Testis (tissue), 2 donors: Measurements from ENCODE around the gene ARHGEF35.

ENCODE experiments used
- POLR2A ChIP-seq: fragments of 450-650 bp; IDR thresholded peaks from one replicate; pipeline ENCODE4 v1.6.1; 2017; ENCODE audit warnings: antibody characterized with exemption, mild to moderate bottlenecking, moderate library complexity
- TF ChIP-seq, protein P1 (sequence below), 3 experiments: fragments of 450-650 bp in 2 of 3; fragments of 200-600 bp in 1 of 3; sonication (generic) in 1 of 3; IDR thresholded peaks; one replicate each; pipeline ENCODE4 v1.5.1; 2016 to 2019; ENCODE audit warnings: antibody characterized with exemption in 3 of 3, mild to moderate bottlenecking in 2 of 3, moderate library complexity in 1 of 3

DNA sequence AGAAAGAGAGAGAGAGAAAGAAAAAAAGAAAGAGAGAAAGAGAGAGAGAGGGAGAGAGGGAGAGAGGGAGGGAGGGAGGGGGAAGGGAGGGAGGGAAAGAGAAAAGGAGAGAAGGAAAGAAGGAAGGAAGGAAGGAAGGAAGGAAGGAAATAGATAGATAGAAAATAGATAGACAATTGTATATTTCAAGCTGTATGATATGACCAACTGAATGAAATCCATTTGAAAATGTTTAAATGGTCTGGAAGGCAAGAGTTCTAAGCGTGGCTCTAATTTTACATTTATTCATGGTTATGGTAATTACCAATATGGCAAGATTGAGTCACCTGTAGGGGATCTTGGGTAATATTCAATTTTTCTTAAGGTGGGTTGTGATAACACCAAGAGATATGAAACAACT, 36.8 kb downstream of the ARHGEF35 start:
- no peak for TF ChIP-seq POLR2A
- TF ChIP-seq, protein P1, sequence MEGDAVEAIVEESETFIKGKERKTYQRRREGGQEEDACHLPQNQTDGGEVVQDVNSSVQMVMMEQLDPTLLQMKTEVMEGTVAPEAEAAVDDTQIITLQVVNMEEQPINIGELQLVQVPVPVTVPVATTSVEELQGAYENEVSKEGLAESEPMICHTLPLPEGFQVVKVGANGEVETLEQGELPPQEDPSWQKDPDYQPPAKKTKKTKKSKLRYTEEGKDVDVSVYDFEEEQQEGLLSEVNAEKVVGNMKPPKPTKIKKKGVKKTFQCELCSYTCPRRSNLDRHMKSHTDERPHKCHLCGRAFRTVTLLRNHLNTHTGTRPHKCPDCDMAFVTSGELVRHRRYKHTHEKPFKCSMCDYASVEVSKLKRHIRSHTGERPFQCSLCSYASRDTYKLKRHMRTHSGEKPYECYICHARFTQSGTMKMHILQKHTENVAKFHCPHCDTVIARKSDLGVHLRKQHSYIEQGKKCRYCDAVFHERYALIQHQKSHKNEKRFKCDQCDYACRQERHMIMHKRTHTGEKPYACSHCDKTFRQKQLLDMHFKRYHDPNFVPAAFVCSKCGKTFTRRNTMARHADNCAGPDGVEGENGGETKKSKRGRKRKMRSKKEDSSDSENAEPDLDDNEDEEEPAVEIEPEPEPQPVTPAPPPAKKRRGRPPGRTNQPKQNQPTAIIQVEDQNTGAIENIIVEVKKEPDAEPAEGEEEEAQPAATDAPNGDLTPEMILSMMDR (IDR thresholded peaks at IDR 0.05): no peak
